B cell (primary cell): Measurements from ENCODE around the gene SMURF1. TPM values are rescaled to one million over a fixed set of nuclear protein-coding genes. Genes with fewer than 3 reads are reported as not detected.

ENCODE experiments used
- ATAC-seq: fragments of 200-7000 bp; cut with Tn5 transposase; one replicate; pipeline ENCODE4 v1.10.0; 2021; ENCODE audit warnings: low read depth, mild to moderate bottlenecking, moderate number of reproducible peaks, moderate library complexity
- CTCF ChIA-PET: fragments of 350-600 bp; sonication (Branson Sonifier 250); formaldehyde crosslinking; loops from one replicate; lab custom pipeline; 2021; ENCODE audit warnings: antibody characterized with exemption, inconsistent platforms; lab: Charles Lee
- POLR2A ChIA-PET: fragments of 350-600 bp; sonication (Branson Sonifier 250); formaldehyde crosslinking; loops from one replicate; lab custom pipeline; 2021; ENCODE audit warnings: antibody characterized with exemption; lab: Charles Lee
- DNase-seq: peaks from one replicate; pipeline ENCODE4 v3.0.0; 2013
- H2AFZ ChIP-seq: 2 replicates; pipeline ENCODE4 v1.6.1; 2012; ENCODE audit warnings: mild to moderate bottlenecking, low read depth, low read length; ENCODE audit not compliant: insufficient read depth, poor library complexity, severe bottlenecking
- H3K27ac ChIP-seq, 2 donors: 1 replicate in 1 of 2; 2 replicates in 1 of 2; pipeline ENCODE4 v1.5.1; 2012 to 2013; ENCODE audit warnings: low read length in 2 of 2, mild to moderate bottlenecking in 2 of 2, moderate library complexity in 1 of 2
- H3K27me3 ChIP-seq, 4 experiments: fragments of 200-600 bp in 1 of 4; sonication (generic) in 1 of 4; replicated peaks in 1 of 4; 1 replicate in 2 of 4; 2 replicates in 2 of 4; pipeline versions ENCODE4 v1.6.1 to v1.7.0; 2013 to 2016; ENCODE audit warnings: low read length in 3 of 4, mild to moderate bottlenecking in 2 of 4, mixed read lengths in 1 of 4, moderate library complexity in 1 of 4; ENCODE audit not compliant: insufficient read depth in 4 of 4, control insufficient read depth in 3 of 4; ENCODE audit errors: control extremely low read depth in 1 of 4
- H3K36me3 ChIP-seq, 2 experiments: replicated peaks in 1 of 2; 1 replicate in 1 of 2; 2 replicates in 1 of 2; pipeline versions ENCODE4 v1.6.1 to v1.7.1; 2013; ENCODE audit warnings: low read length in 1 of 2; ENCODE audit not compliant: insufficient read depth in 2 of 2, control insufficient read depth in 1 of 2; ENCODE audit errors: control extremely low read depth in 1 of 2, extremely low read depth in 1 of 2
- H3K4me1 ChIP-seq, 2 donors: fragments of 200-600 bp in 1 of 2; sonication (generic) in 1 of 2; 1 replicate in 1 of 2; 2 replicates in 1 of 2; pipeline versions ENCODE4 v1.5.1 to v1.6.1; 2013 to 2017; ENCODE audit warnings: low read length in 2 of 2; ENCODE audit not compliant: control insufficient read depth in 2 of 2, insufficient read depth in 2 of 2
- H3K4me2 ChIP-seq: replicated peaks from 2 replicates; pipeline ENCODE3; 2012; ENCODE audit warnings: mild to moderate bottlenecking, low read depth, low read length; ENCODE audit not compliant: poor library complexity, severe bottlenecking
- H3K4me3 ChIP-seq, 5 experiments: fragments of 200-600 bp in 1 of 5; sonication (generic) in 1 of 5; 1 replicate in 3 of 5; 2 replicates in 2 of 5; pipeline versions ENCODE4 v1.5.1 to v1.7.0; 2011 to 2016; ENCODE audit warnings: low read length in 4 of 5, mild to moderate bottlenecking in 4 of 5, low read depth in 2 of 5, control low read depth in 1 of 5, moderate library complexity in 1 of 5; ENCODE audit not compliant: insufficient read depth in 1 of 5; ENCODE audit errors: control extremely low read depth in 1 of 5, extremely low read depth in 1 of 5
- H3K79me2 ChIP-seq: fragments of 200-600 bp; sonication (generic); one replicate; pipeline ENCODE4 v1.6.0; 2016; ENCODE audit warnings: low read length; ENCODE audit not compliant: control insufficient read depth, insufficient read depth
- H3K9ac ChIP-seq: fragments of 200-600 bp; sonication (generic); 2 replicates; pipeline ENCODE4 v1.6.1; 2017; ENCODE audit warnings: mild to moderate bottlenecking, low read length, moderate library complexity
- H3K9me3 ChIP-seq, 3 donors: one replicate each; pipeline versions ENCODE4 v1.6.1 to v1.7.1; 2013; ENCODE audit warnings: low read length in 2 of 3; ENCODE audit not compliant: control insufficient read depth in 2 of 3, insufficient read depth in 1 of 3; ENCODE audit errors: control extremely low read depth in 1 of 3
- H4K20me1 ChIP-seq: 2 replicates; pipeline ENCODE4 v1.6.0; 2012; ENCODE audit warnings: mild to moderate bottlenecking, low read length; ENCODE audit not compliant: insufficient read depth, control insufficient read depth, poor library complexity, severe bottlenecking
- H3K27ac Mint-ChIP-seq: one replicate; pipeline ENCODE4 v1.8.0; 2021; ENCODE audit warnings: mixed read lengths
- H3K27me3 Mint-ChIP-seq: one replicate; pipeline ENCODE4 v1.8.0; 2021; ENCODE audit warnings: mixed read lengths
- H3K4me1 Mint-ChIP-seq: one replicate; pipeline ENCODE4 v1.8.0; 2021; ENCODE audit warnings: mixed read lengths
- H3K4me3 Mint-ChIP-seq: one replicate; pipeline ENCODE4 v1.8.0; 2021; ENCODE audit warnings: mixed read lengths
- H3K9me3 Mint-ChIP-seq: one replicate; pipeline ENCODE4 v1.8.0; 2022; ENCODE audit warnings: mixed read lengths; ENCODE audit not compliant: insufficient read depth
- CTCF ChIP-seq: fragments of 200-600 bp; IDR thresholded peaks from one replicate; pipeline ENCODE4 v1.8.0; 2022; ENCODE audit warnings: antibody characterized with exemption, mild to moderate bottlenecking
- EZH2 ChIP-seq: IDR thresholded peaks from 2 replicates; pipeline ENCODE4 v1.6.1; 2012; ENCODE audit warnings: borderline replicate concordance, low read depth, mild to moderate bottlenecking, moderate library complexity, low read length; ENCODE audit not compliant: insufficient read depth, poor library complexity, severe bottlenecking
- WGBS: methylation state at CpG from one replicate; pipeline ENCODE4 v1.1.5; 2013; ENCODE audit warnings: missing lambda C conversion rate; ENCODE audit not compliant: insufficient coverage; 5-methylcytosine and 5-hydroxymethylcytosine counted together
- intact Hi-C: fragments of 100-400 bp; cut with micrococcal nuclease; formaldehyde crosslinking; loops from one replicate; pipeline ENCODE4 v1.10.0; 2022
- polyA plus RNA-seq: library from polyadenylated mRNA; depleted of rRNA; stranded (reverse); fragments of >200 nt; gene quantifications from 2 replicates; pipeline ENCODE4 v1.2.3, GENCODE V29; 2012
- total RNA-seq, 2 donors: library from RNA; stranded (reverse); fragments of 120-200 nt in 1 of 2; gene quantifications; 1 replicate in 1 of 2; 2 replicates in 1 of 2; pipeline versions ENCODE4 v1.2.3 to v1.2.4, GENCODE V29; 2013 to 2022

Gene SMURF1
- total and polyA plus RNA-seq, 2 donors (not counting 1 experiment from before 2014, with no cell fraction given), result 7.5 to 28.6 TPM

DNA sequence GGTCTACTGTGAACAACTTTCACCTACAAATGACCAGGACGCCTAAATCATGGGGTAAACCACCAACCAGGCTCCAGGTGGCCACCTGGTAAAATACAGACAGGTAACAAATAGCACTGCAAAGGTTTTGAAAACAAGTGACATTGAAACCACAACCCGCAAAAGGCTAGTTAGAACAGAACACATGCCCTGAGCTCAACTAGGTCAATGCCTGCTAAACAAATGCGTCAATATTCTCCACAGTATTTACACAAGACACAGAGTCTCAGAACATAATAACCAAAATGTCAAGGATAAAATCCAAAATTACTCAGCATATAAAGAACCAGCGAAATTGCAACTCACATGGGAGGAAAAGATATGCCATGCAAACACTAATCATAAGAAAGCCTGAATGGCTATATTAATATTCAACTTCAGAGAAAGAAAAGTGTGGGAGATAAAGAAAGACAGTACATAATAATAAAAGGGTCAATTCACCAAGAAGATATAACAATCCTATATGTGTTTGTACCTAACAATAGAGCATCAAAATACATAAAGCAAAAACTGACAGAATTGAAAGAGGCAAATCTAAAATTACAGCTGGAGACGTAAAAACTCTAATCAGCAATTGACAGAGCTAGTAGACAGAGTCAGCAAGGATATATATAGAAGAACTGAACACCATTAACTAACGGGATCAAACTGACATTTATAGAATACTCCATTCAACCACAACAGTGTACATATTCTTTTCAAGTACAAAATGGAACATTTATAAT is 47.6 kb downstream of the SMURF1 start:
- no peak overlapping the region for H3K4me3 ChIP-seq
- no peaks in the 10 kb centered on the region for H3K27me3 Mint-ChIP-seq
- H3K9ac ChIP-seq, result no peak overlapping the region
- peaks cover 37% of the 10 kb centered on the region for H4K20me1 ChIP-seq
- no peaks in the 10 kb centered on the region for H3K27me3 ChIP-seq
- peaks cover 83% of the 10 kb centered on the region for H3K79me2 ChIP-seq
- H3K4me1 ChIP-seq, result no peaks in the 10 kb centered on the region
- H3K9me3 ChIP-seq, result peaks cover 2 to 13% (median 9%) of the 10 kb centered on the region in 3 donors
- H3K36me3 ChIP-seq, result no peaks in the 10 kb centered on the region
- TF ChIP-seq EZH2 (no peak), CTCF (no peak)
- H3K4me3 Mint-ChIP-seq, result no peak overlapping the region
- ATAC-seq (no peak), DNase-seq (no peak)
- H3K9me3 Mint-ChIP-seq, result peaks cover 6% of the 10 kb centered on the region
- ChIA-PET POLR2A (no interaction called here), CTCF (no interaction called here)
- no peak overlapping the region for H3K27ac Mint-ChIP-seq
- 95% methylated on average over 3 of the region's 6 CpGs for WGBS
- intact Hi-C loops, result no loop called here
- no peak overlapping the region for H3K27ac ChIP-seq
- H2AFZ ChIP-seq, result no peak overlapping the region
- H3K4me2 ChIP-seq, result no peak overlapping the region
- peaks cover 12% of the 10 kb centered on the region for H3K4me1 Mint-ChIP-seq

DNA sequence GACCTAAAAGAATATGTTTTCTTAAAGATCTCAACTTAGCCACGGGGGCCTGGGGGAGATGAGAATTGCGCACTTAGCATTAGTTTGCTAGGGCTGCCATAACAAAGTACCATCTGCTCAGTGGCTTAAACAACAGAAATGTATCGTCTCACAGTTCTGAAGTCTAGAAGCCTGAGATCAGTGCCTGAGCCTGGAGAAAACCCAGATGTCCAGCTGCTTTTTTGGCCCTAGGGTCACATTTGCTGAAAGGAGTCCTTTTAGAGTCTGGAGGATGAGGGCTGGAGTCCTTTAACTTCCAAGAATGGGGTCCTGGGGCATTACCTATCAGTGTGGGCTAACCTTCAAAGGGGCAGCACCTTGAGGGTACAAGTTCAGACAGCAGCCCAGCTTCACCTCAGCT is 48.2 kb downstream of the SMURF1 start:
- Mint-ChIP-seq H3K27me3 (no peaks in the 10 kb centered on the region), H3K9me3 (peaks cover 6% of the 10 kb centered on the region), H3K4me1 (peaks cover 12% of the 10 kb centered on the region), H3K27ac (no peak overlapping the region), H3K4me3 (no peak overlapping the region)
- intact Hi-C loops, result no loop called here
- Histone ChIP-seq H3K9me3 (peaks cover 2 to 13% (median 9%) of the 10 kb centered on the region in 3 donors), H3K79me2 (peaks cover 83% of the 10 kb centered on the region), H3K4me1 (no peaks in the 10 kb centered on the region), H3K9ac (no peak overlapping the region), H4K20me1 (peaks cover 39% of the 10 kb centered on the region), H3K27me3 (no peaks in the 10 kb centered on the region), H3K4me2 (no peak overlapping the region), H3K4me3 (no peak overlapping the region), H3K36me3 (no peaks in the 10 kb centered on the region), H2AFZ (no peak overlapping the region), H3K27ac (no peak overlapping the region)
- ChIA-PET CTCF (no interaction called here), POLR2A (no interaction called here)
- no peak for DNase-seq
- TF ChIP-seq EZH2 (no peak), CTCF (no peak)
- no peak for ATAC-seq
- 69% methylated on average over 2 of the region's 3 CpGs for WGBS
